Measurements from ENCODE around the gene NUDT2.
A peak's percentile ranks its signal among the peaks of the same experiment; 100 is the strongest.

NUDT2 gene

GRCh38 chr9:34328987-34329832 is at the start of gene NUDT2, which contains the start of gene KIF24:
TSS of gene NUDT2 (plus strand) at chr9:34329569. CDS start at chr9:34339040, 9,471 bp downstream.
TSS of gene KIF24 (minus strand) at chr9:34329268. CDS start at chr9:34311346, 17,922 bp downstream.
- peak within 1 kb of the TSS; percentile 67 for H3K4me2 ChIP-seq
- peak within 1 kb of the TSS; percentile 77 for H3K27ac ChIP-seq
- peak within 1 kb of the TSS; percentile 77 for H2AFZ ChIP-seq (ENCODE audit: low read depth)
- no peak for TF ChIP-seq CTCF (conservative IDR thresholded peaks at IDR 0.05; ENCODE audit: low read depth, low read length)
- H3K27me3 ChIP-seq (ENCODE audit: insufficient read depth, low read depth): no peaks in the 10 kb centered on the region
- peak within 1 kb of the TSS; percentile 84 for H3K9ac ChIP-seq
- H3K4me3 ChIP-seq (IDR thresholded peaks at IDR 0.05; ENCODE audit: insufficient read depth, low read depth, low read length): peak within 1 kb of the TSS; percentile 31
- H3K36me3 ChIP-seq (ENCODE audit: insufficient read depth): no peaks in the 10 kb centered on the region
- H3K79me2 ChIP-seq (ENCODE audit: insufficient read depth, low read depth): peaks cover 15% of the 10 kb centered on the region; the same call in 1 of the 2 replicates
- H4K20me1 ChIP-seq (ENCODE audit: insufficient read depth): no peaks in the 10 kb centered on the region
- H3K4me1 ChIP-seq (ENCODE audit: low read depth, poor library complexity, severe bottlenecking): peaks cover 15% of the 10 kb centered on the region

GRCh38 chr9:34282096-34282495 is 47.3 kb upstream of the NUDT2 start:
- Histone ChIP-seq H3K27me3 (ENCODE audit: insufficient read depth, low read depth) (no peaks in the 10 kb centered on the region), H3K4me1 (ENCODE audit: low read depth, poor library complexity, severe bottlenecking) (no peaks in the 10 kb centered on the region), H3K36me3 (ENCODE audit: insufficient read depth) (no peaks in the 10 kb centered on the region), H3K9ac (no peak overlapping the region), H3K4me3 (IDR thresholded peaks at IDR 0.05; ENCODE audit: insufficient read depth, low read depth, low read length) (no peak overlapping the region), H2AFZ (ENCODE audit: low read depth) (no peak overlapping the region), H3K4me2 (no peak overlapping the region), H3K79me2 (ENCODE audit: insufficient read depth, low read depth) (no peaks in the 10 kb centered on the region), H4K20me1 (ENCODE audit: insufficient read depth) (no peaks in the 10 kb centered on the region), H3K27ac (no peak overlapping the region)
- TF ChIP-seq CTCF (conservative IDR thresholded peaks at IDR 0.05; ENCODE audit: low read depth, low read length): no peak

GRCh38 chr9:34289159-34289558 is 40.2 kb upstream of the NUDT2 start:
- no peaks in the 10 kb centered on the region for H4K20me1 ChIP-seq (ENCODE audit: insufficient read depth)
- no peak overlapping the region for H3K4me3 ChIP-seq (IDR thresholded peaks at IDR 0.05; ENCODE audit: insufficient read depth, low read depth, low read length)
- no peak overlapping the region for H3K4me2 ChIP-seq
- no peak overlapping the region for H3K9ac ChIP-seq
- H3K27me3 ChIP-seq (ENCODE audit: insufficient read depth, low read depth): no peaks in the 10 kb centered on the region
- H3K36me3 ChIP-seq (ENCODE audit: insufficient read depth): no peaks in the 10 kb centered on the region
- H3K27ac ChIP-seq: no peak overlapping the region
- no peak overlapping the region for H2AFZ ChIP-seq (ENCODE audit: low read depth)
- no peak for TF ChIP-seq CTCF (conservative IDR thresholded peaks at IDR 0.05; ENCODE audit: low read depth, low read length)
- H3K4me1 ChIP-seq (ENCODE audit: low read depth, poor library complexity, severe bottlenecking): no peaks in the 10 kb centered on the region
- H3K79me2 ChIP-seq (ENCODE audit: insufficient read depth, low read depth): no peaks in the 10 kb centered on the region

GRCh38 chr9:34291023-34291422 is 38.3 kb upstream of the NUDT2 start:
- H3K79me2 ChIP-seq (ENCODE audit: insufficient read depth, low read depth): no peaks in the 10 kb centered on the region
- no peaks in the 10 kb centered on the region for H4K20me1 ChIP-seq (ENCODE audit: insufficient read depth)
- H3K36me3 ChIP-seq (ENCODE audit: insufficient read depth): no peaks in the 10 kb centered on the region
- no peak overlapping the region for H3K4me2 ChIP-seq
- no peak for TF ChIP-seq CTCF (conservative IDR thresholded peaks at IDR 0.05; ENCODE audit: low read depth, low read length)
- H3K4me1 ChIP-seq (ENCODE audit: low read depth, poor library complexity, severe bottlenecking): no peaks in the 10 kb centered on the region
- no peak overlapping the region for H3K4me3 ChIP-seq (IDR thresholded peaks at IDR 0.05; ENCODE audit: insufficient read depth, low read depth, low read length)
- no peak overlapping the region for H2AFZ ChIP-seq (ENCODE audit: low read depth)
- H3K27me3 ChIP-seq (ENCODE audit: insufficient read depth, low read depth): no peaks in the 10 kb centered on the region
- no peak overlapping the region for H3K9ac ChIP-seq
- no peak overlapping the region for H3K27ac ChIP-seq
